Right kidney (tissue), 1 donor: ENCODE measurements around the gene MARCO.

ENCODE experiments used
- DNase-seq: peaks from one replicate; pipeline ENCODE4 v3.0.0-alpha.2; 2016

Gene MARCO

DNA sequence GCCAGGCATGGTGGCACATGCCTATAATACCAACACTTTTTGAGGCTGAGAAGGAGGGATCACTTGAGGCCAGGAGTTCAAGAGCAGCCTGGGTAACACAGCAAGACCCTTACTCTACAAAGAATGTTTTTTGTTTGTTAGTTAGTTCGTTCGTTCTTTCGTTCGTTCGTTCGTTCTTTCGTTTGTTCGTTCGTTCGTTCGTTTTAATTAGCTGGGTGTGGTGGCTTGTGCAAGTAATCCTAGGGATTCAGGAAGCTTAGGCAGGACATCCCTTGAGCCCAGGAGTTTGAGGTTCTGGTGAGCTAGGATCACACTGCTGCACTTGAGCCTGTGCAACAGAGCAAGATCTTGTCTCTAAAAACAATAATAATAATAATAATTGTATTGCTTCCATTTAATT, 98.7 kb downstream of the MARCO start:
- DNase-seq = no peak
